Measurements from ENCODE around the gene L1CAM. TPM values are rescaled to one million over a fixed set of nuclear protein-coding genes. Genes with fewer than 3 reads are reported as not detected.
A peak's percentile ranks its signal among the peaks of the same experiment; 100 is the strongest.
"Not testable (repeated sequence)": the region's sequence is repeated elsewhere in the genome, so short reads cannot be mapped to it uniquely, and the experiment has no call there.

The L1CAM gene
- total and polyA plus RNA-seq, 2 experiments from 2014 or later = 0.33 to 0.69 TPM

DNA sequence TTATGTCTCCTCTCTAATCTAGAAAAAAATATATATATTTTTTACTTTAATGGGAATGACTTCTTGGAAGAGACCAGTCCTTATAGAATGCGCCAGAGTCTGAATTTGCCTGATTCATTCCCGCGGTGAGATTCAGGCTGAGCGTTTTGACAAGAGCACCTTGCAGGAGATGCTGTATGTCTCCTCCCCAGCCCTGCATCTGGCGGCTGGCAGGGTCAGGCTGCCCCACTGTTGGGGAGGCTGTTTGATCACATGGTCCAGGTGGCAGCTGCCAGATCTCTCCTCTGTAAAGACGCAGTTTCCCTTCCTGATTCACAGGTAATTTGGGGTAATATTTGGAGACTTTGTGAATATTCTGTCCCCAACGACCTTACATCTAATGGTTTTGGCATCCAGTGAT is 65.4 kb downstream of the L1CAM start:
- H4K20me1 ChIP-seq (ENCODE audit: insufficient read depth, poor library complexity, severe bottlenecking) = no peaks in the 10 kb centered on the region
- H3K4me1 ChIP-seq (ENCODE audit: insufficient read depth) = no peaks in the 10 kb centered on the region
- H2AFZ ChIP-seq = no peak overlapping the region
- H3K27ac ChIP-seq = no peak overlapping the region
- no peaks in the 10 kb centered on the region for H3K79me2 ChIP-seq
- H3K9me2 ChIP-seq (replicated peaks; ENCODE audit: insufficient read depth) = no peaks in the 10 kb centered on the region
- H3K36me3 ChIP-seq (replicated peaks; ENCODE audit: insufficient read depth, low read depth) = no peaks in the 10 kb centered on the region
- H3K9me3 ChIP-seq (ENCODE audit: low read depth) = no peaks in the 10 kb centered on the region
- no peak for DNase-seq (ENCODE audit: low spot score)
- no peak overlapping the region for H3K4me3 ChIP-seq
- no peak overlapping the region for H3K4me2 ChIP-seq
- WGBS (ENCODE audit: low lambda C conversion rate, missing lambda C conversion rate) = 84% methylated on average over 7 of the region's 7 CpGs
- H3K27me3 ChIP-seq = no peaks in the 10 kb centered on the region
- TF ChIP-seq EZH2phosphoT487 (IDR thresholded peaks at IDR 0.05; ENCODE audit: low read depth, severe bottlenecking, unreplicated experiment) = no peak

DNA sequence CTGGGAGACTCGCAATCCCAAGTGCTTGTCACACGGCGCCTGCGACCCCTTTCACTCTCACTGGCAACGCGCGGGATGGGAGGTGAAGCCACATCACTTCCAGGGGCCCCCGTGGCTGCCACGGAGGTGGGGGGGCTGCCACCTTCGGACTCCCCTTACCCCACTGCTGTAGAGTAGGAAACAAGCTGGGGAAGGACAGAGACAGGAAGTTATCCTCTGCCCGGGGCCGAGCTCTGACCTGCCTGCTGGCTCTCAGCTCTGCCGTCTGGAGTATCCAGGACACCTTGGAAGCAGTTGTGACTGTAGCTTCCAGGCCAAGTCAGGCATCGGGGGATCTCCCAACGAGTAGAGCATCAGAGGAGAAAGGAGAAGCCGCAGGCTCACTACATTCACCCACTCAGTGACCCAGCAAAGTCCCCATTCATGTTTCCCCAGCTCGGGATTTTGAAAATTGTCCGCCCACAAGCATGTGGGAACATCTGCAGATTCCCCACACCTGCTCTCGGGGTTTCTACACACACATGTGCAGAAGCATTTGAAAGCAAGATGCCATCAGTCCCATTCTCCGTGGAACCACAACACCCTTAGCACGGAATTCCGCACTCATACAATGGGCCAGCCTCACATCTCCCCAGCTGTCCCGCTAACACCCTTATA is 66.5 kb downstream of the L1CAM start:
- Histone ChIP-seq H4K20me1 (ENCODE audit: insufficient read depth, poor library complexity, severe bottlenecking) (no peaks in the 10 kb centered on the region), H3K79me2 (no peaks in the 10 kb centered on the region), H3K4me1 (ENCODE audit: insufficient read depth) (no peaks in the 10 kb centered on the region), H3K9me3 (ENCODE audit: low read depth) (no peaks in the 10 kb centered on the region), H3K27ac (peak overlapping the region; percentile 48), H3K27me3 (no peaks in the 10 kb centered on the region), H2AFZ (peak overlapping the region; percentile 78), H3K36me3 (replicated peaks; ENCODE audit: insufficient read depth, low read depth) (no peaks in the 10 kb centered on the region), H3K9me2 (replicated peaks; ENCODE audit: insufficient read depth) (no peaks in the 10 kb centered on the region), H3K4me2 (peak overlapping the region; percentile 86), H3K4me3 (peak overlapping the region; percentile 20)
- TF ChIP-seq EZH2 (IDR thresholded peaks at IDR 0.05; ENCODE audit: borderline replicate concordance) = no peak
- no peak for TF ChIP-seq EZH2phosphoT487 (IDR thresholded peaks at IDR 0.05; ENCODE audit: low read depth, severe bottlenecking, unreplicated experiment)
- TF ChIP-seq, protein P1, sequence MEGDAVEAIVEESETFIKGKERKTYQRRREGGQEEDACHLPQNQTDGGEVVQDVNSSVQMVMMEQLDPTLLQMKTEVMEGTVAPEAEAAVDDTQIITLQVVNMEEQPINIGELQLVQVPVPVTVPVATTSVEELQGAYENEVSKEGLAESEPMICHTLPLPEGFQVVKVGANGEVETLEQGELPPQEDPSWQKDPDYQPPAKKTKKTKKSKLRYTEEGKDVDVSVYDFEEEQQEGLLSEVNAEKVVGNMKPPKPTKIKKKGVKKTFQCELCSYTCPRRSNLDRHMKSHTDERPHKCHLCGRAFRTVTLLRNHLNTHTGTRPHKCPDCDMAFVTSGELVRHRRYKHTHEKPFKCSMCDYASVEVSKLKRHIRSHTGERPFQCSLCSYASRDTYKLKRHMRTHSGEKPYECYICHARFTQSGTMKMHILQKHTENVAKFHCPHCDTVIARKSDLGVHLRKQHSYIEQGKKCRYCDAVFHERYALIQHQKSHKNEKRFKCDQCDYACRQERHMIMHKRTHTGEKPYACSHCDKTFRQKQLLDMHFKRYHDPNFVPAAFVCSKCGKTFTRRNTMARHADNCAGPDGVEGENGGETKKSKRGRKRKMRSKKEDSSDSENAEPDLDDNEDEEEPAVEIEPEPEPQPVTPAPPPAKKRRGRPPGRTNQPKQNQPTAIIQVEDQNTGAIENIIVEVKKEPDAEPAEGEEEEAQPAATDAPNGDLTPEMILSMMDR (IDR thresholded peaks at IDR 0.05; ENCODE audit: poor library complexity) = no peak
- DNase-seq (ENCODE audit: low spot score) = no peak
- WGBS (ENCODE audit: low lambda C conversion rate, missing lambda C conversion rate) = 54% methylated on average over 23 of the region's 23 CpGs

DNA sequence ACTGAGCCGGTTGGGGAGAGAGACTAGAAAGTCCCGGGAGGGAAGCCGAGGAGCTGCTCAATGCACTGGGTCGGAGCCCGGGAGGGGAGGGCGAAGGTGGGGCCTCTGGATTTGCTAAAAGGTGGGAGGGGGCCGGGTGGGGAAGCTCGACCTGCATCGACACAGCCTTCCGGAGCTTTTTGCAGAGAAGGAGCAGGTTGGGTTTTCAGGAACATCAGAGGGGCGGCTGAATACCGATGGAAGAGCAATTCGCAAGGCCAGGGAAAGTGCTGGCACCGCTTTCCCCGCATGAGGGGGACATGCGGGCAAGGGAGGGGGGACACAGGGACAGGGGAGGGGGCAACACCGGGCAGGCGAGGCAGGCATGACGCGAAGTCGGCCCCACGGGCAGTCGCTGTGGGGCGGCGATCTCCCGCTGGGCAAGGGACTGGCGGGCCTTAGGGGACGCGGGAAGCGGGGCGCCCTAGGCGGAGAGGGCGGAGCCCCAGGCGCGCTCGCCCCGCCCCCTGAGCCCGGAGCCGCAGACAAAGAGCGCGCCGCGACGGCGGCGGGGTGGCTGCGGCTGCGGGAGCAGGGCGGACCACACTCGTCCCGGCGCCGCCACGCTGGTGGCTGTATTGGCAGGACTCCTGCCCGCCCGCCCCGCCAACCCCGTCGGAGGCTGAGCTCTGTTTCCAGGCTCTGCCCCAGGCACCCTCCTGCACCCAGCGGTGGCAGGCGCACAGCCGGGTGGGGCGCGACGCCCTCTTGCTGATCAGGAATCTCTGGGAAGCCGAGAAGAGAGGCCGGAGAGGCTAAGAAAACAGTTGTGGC is 67.2 kb downstream of the L1CAM start:
- peak overlapping the region; percentile 78 for H2AFZ ChIP-seq
- H3K4me1 ChIP-seq (ENCODE audit: insufficient read depth) = no peaks in the 10 kb centered on the region
- WGBS (ENCODE audit: low lambda C conversion rate, missing lambda C conversion rate) = 39% methylated on average over 16 of the region's 67 CpGs
- peak; percentile 68 for DNase-seq (ENCODE audit: low spot score)
- peak overlapping the region; percentile 20 for H3K4me3 ChIP-seq
- no peaks in the 10 kb centered on the region for H3K27me3 ChIP-seq
- peak overlapping the region; percentile 48 for H3K27ac ChIP-seq
- H3K4me2 ChIP-seq = peak overlapping the region; percentile 86
- no peaks in the 10 kb centered on the region for H3K79me2 ChIP-seq
- H3K9me2 ChIP-seq (replicated peaks; ENCODE audit: insufficient read depth) = no peaks in the 10 kb centered on the region
- no peaks in the 10 kb centered on the region for H4K20me1 ChIP-seq (ENCODE audit: insufficient read depth, poor library complexity, severe bottlenecking)
- H3K9me3 ChIP-seq (ENCODE audit: low read depth) = no peaks in the 10 kb centered on the region
- TF ChIP-seq, protein P1 (IDR thresholded peaks at IDR 0.05; ENCODE audit: poor library complexity) = no peak
- no peak for TF ChIP-seq EZH2phosphoT487 (IDR thresholded peaks at IDR 0.05; ENCODE audit: low read depth, severe bottlenecking, unreplicated experiment)
- TF ChIP-seq EZH2 (IDR thresholded peaks at IDR 0.05; ENCODE audit: borderline replicate concordance) = no peak
- H3K36me3 ChIP-seq (replicated peaks; ENCODE audit: insufficient read depth, low read depth) = no peaks in the 10 kb centered on the region

DNA sequence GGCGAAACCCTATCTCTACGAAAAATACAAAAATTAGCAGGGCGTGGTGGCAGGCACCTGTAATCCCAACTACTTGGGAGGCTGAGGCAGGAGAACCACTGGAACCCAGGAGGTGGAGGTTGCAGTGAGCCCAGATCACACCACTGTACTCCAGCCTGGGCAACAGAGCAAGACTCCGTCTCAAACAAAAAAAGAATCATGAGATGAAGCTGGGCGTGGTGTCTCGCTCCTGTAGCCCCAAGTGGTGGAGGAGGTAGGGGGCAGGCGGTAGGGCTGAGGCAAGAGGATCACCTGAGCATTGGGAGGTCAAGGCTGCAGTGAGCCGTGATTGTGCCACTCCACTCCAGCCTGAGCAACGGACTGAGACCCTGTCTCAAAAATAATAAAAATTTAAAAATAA is 67.9 kb downstream of the L1CAM start:
- H3K36me3 ChIP-seq (replicated peaks; ENCODE audit: insufficient read depth, low read depth); H3K27ac ChIP-seq; H3K4me1 ChIP-seq (ENCODE audit: insufficient read depth); H2AFZ ChIP-seq; H3K4me3 ChIP-seq; H4K20me1 ChIP-seq (ENCODE audit: insufficient read depth, poor library complexity, severe bottlenecking); H3K9me3 ChIP-seq (ENCODE audit: low read depth); H3K79me2 ChIP-seq; H3K27me3 ChIP-seq; DNase-seq (ENCODE audit: low spot score); H3K9me2 ChIP-seq (replicated peaks; ENCODE audit: insufficient read depth): not testable (repeated sequence)
- peak overlapping the region; percentile 86 for H3K4me2 ChIP-seq
- WGBS (ENCODE audit: low lambda C conversion rate, missing lambda C conversion rate) = 87% methylated on average over 9 of the region's 9 CpGs
